H1 (cell line): Measurements from ENCODE around the gene RPS6KA5. TPM values are rescaled to one million over a fixed set of nuclear protein-coding genes. Genes with fewer than 3 reads are reported as not detected.

Experiments used
- CTCF ChIA-PET: fragments of 300-600 bp; sonication (Branson Sonifier 250); formaldehyde crosslinking; loops from one replicate; lab custom pipeline; 2021; ENCODE audit not compliant: partially characterized antibody; lab: Charles Lee
- POLR2A ChIA-PET: fragments of 300-600 bp; sonication (Branson Sonifier 250); formaldehyde crosslinking; loops from one replicate; lab custom pipeline; 2021; ENCODE audit warnings: inconsistent platforms; ENCODE audit not compliant: partially characterized antibody; lab: Charles Lee
- DNase-seq, 2 experiments: peaks; one replicate each; pipeline versions ENCODE4 v3.0.0 to v3.0.0-alpha.2; 2010 to 2022; ENCODE audit warnings: low spot score in 2 of 2, low read depth in 1 of 2, mixed read lengths in 1 of 2
- FAIRE-seq: peaks from 2 replicates; lab custom pipeline; 2011; peaks lifted over from hg19 to GRCh38; lab: Jason Lieb, UNC
- H2AFZ ChIP-seq: 2 replicates; pipeline ENCODE4 v1.8.1; 2012; ENCODE audit warnings: low read length, inconsistent platforms
- H2AK5ac ChIP-seq: 2 replicates; pipeline ENCODE4 v1.6.1; 2013; ENCODE audit warnings: low read depth, low read length
- H2BK120ac ChIP-seq: replicated peaks from 2 replicates; pipeline ENCODE3; 2013; ENCODE audit warnings: low read depth, low read length, inconsistent platforms
- H2BK12ac ChIP-seq: 2 replicates; pipeline ENCODE4 v1.6.1; 2013; ENCODE audit warnings: low read depth, low read length
- H2BK15ac ChIP-seq: 2 replicates; pipeline ENCODE4 v1.6.1; 2013; ENCODE audit warnings: low read length
- H2BK20ac ChIP-seq: 2 replicates; pipeline ENCODE4 v1.6.1; 2013; ENCODE audit warnings: low read length
- H2BK5ac ChIP-seq: 2 replicates; pipeline ENCODE4 v1.6.1; 2013; ENCODE audit warnings: low read depth, low read length
- H3K14ac ChIP-seq: 2 replicates; pipeline ENCODE4 v1.6.1; 2013; ENCODE audit warnings: inconsistent platforms; ENCODE audit not compliant: insufficient read length
- H3K18ac ChIP-seq: 2 replicates; pipeline ENCODE4 v1.6.1; 2013; ENCODE audit warnings: low read length; ENCODE audit errors: extremely low read depth
- H3K23ac ChIP-seq: 2 replicates; pipeline ENCODE4 v1.6.1; 2013; ENCODE audit warnings: inconsistent platforms; ENCODE audit not compliant: insufficient read length
- H3K23me2 ChIP-seq: 2 replicates; pipeline ENCODE4 v1.6.1; 2013; ENCODE audit warnings: low read depth, low read length
- H3K27ac ChIP-seq: 2 replicates; pipeline ENCODE4 v1.6.1; 2011; ENCODE audit warnings: low read depth, low read length, inconsistent platforms
- H3K27me3 ChIP-seq, 4 experiments: replicated peaks in 1 of 4; 1 replicate in 1 of 4; 2 replicates in 3 of 4; pipeline versions ENCODE4 v1.6.1 to v1.8.1; 2011 to 2013; ENCODE audit warnings: low read length in 3 of 4, mild to moderate bottlenecking in 3 of 4, inconsistent platforms in 2 of 4, mixed read lengths in 2 of 4, moderate library complexity in 1 of 4; ENCODE audit not compliant: control insufficient read depth in 3 of 4, insufficient read depth in 3 of 4; ENCODE audit errors: extremely low read depth in 1 of 4
- H3K36me3 ChIP-seq, 4 experiments: 2 replicates each; pipeline versions ENCODE4 v1.6.1 to v1.8.1; 2011 to 2013; ENCODE audit warnings: mild to moderate bottlenecking in 4 of 4, low read length in 3 of 4, moderate library complexity in 2 of 4, control low read depth in 1 of 4, inconsistent platforms in 1 of 4; ENCODE audit not compliant: insufficient read depth in 4 of 4, control insufficient read depth in 2 of 4
- H3K4ac ChIP-seq: replicated peaks from 2 replicates; pipeline ENCODE3; 2013; ENCODE audit warnings: low read length, low read depth, mixed read lengths, inconsistent platforms; ENCODE audit not compliant: insufficient read length
- H3K4me1 ChIP-seq, 4 experiments: replicated peaks in 1 of 4; 1 replicate in 1 of 4; 2 replicates in 3 of 4; pipeline versions ENCODE4 v1.6.1 to v1.8.1; 2011 to 2013; ENCODE audit warnings: low read length in 3 of 4, inconsistent platforms in 2 of 4, mixed read lengths in 1 of 4; ENCODE audit not compliant: insufficient read depth in 4 of 4, control insufficient read depth in 3 of 4
- H3K4me2 ChIP-seq, 2 experiments: 2 replicates each; pipeline versions ENCODE4 v1.6.1 to v1.8.1; 2011 to 2013; ENCODE audit warnings: low read depth in 2 of 2, low read length in 2 of 2, control low read depth in 1 of 2, inconsistent platforms in 1 of 2, mild to moderate bottlenecking in 1 of 2; ENCODE audit not compliant: insufficient read depth in 1 of 2
- H3K4me3 ChIP-seq, 4 experiments: fragments of 200-600, 300-600 bp in 1 of 4; sonication (generic), shearing (Covaris generic), sonication (Bioruptor Twin) in 1 of 4; 2 replicates each; pipeline versions ENCODE4 v1.5.1 to v1.8.1; 2011 to 2016; ENCODE audit warnings: low read length in 4 of 4, low read depth in 3 of 4, control low read depth in 2 of 4, inconsistent platforms in 2 of 4, mild to moderate bottlenecking in 2 of 4, mixed read lengths in 1 of 4, moderate library complexity in 1 of 4; ENCODE audit not compliant: insufficient read depth in 2 of 4; ENCODE audit errors: extremely low read depth in 1 of 4
- H3K56ac ChIP-seq: replicated peaks from 2 replicates; pipeline ENCODE3; 2013; ENCODE audit warnings: low read depth, mild to moderate bottlenecking, mixed read lengths, low read length, inconsistent platforms; ENCODE audit not compliant: insufficient read length
- H3K79me1 ChIP-seq: 2 replicates; pipeline ENCODE4 v1.6.1; 2013; ENCODE audit warnings: low read depth, low read length, control low read depth
- H3K79me2 ChIP-seq, 2 experiments: 2 replicates each; pipeline versions ENCODE4 v1.6.1 to v1.8.1; 2012 to 2013; ENCODE audit warnings: low read length in 2 of 2, mild to moderate bottlenecking in 2 of 2, inconsistent platforms in 1 of 2; ENCODE audit not compliant: insufficient read depth in 2 of 2, control insufficient read depth in 1 of 2
- H3K9ac ChIP-seq, 4 experiments: replicated peaks in 1 of 4; 1 replicate in 1 of 4; 2 replicates in 3 of 4; pipeline versions ENCODE4 v1.6.1 to v1.8.1; 2011 to 2013; ENCODE audit warnings: low read depth in 3 of 4, low read length in 3 of 4, control low read depth in 2 of 4, mild to moderate bottlenecking in 2 of 4, moderate library complexity in 2 of 4, inconsistent platforms in 1 of 4; ENCODE audit errors: extremely low read depth in 1 of 4
- H3K9me3 ChIP-seq, 2 experiments: 2 replicates each; pipeline versions ENCODE4 v1.6.1 to v1.8.1; 2012 to 2013; ENCODE audit warnings: mild to moderate bottlenecking in 2 of 2, moderate library complexity in 2 of 2, control low read depth in 1 of 2, inconsistent platforms in 1 of 2, low read depth in 1 of 2, low read length in 1 of 2, mixed read lengths in 1 of 2; ENCODE audit not compliant: insufficient read depth in 2 of 2
- H4K20me1 ChIP-seq, 2 experiments: replicated peaks in 1 of 2; 2 replicates each; pipeline versions ENCODE3 to v1.8.1; 2011 to 2013; ENCODE audit warnings: inconsistent platforms in 2 of 2, low read length in 2 of 2, mild to moderate bottlenecking in 1 of 2; ENCODE audit not compliant: insufficient read depth in 2 of 2, control insufficient read depth in 1 of 2
- H4K5ac ChIP-seq: 2 replicates; pipeline ENCODE4 v1.6.1; 2013; ENCODE audit warnings: low read length, low read depth, mixed read lengths, inconsistent platforms; ENCODE audit not compliant: insufficient read length
- H4K8ac ChIP-seq: 2 replicates; pipeline ENCODE4 v1.8.0; 2013; ENCODE audit warnings: mild to moderate bottlenecking, moderate library complexity, low read length, inconsistent platforms; ENCODE audit not compliant: insufficient read depth; ENCODE audit errors: extremely low read depth
- H4K91ac ChIP-seq: replicated peaks from 2 replicates; pipeline ENCODE3; 2013; ENCODE audit warnings: low read length, mixed read lengths, inconsistent platforms; ENCODE audit not compliant: insufficient read length
- ASH2L ChIP-seq: fragments of 200-600, 300-600 bp; sonication (generic); IDR thresholded peaks from one replicate; pipeline ENCODE4 v1.7.1; 2017; ENCODE audit warnings: low read length
- CBX8 ChIP-seq: fragments of 300-800, 300-1000 bp; sonication (generic); IDR thresholded peaks from 2 replicates; pipeline ENCODE4 v1.7.1; 2016; ENCODE audit warnings: low read depth, low read length, borderline replicate concordance
- CEBPB ChIP-seq: IDR thresholded peaks from 2 replicates; pipeline ENCODE4 v1.6.1; 2012; ENCODE audit warnings: low read depth, low read length
- EZH2 ChIP-seq: fragments of 200-600 bp; sonication (generic); IDR thresholded peaks from 2 replicates; pipeline ENCODE4 v1.7.1; 2012; ENCODE audit warnings: low read depth, mild to moderate bottlenecking, moderate library complexity, low read length, inconsistent platforms; ENCODE audit not compliant: severe bottlenecking
- JUND ChIP-seq: IDR thresholded peaks from 2 replicates; pipeline ENCODE4 v1.6.1; 2011; ENCODE audit warnings: mild to moderate bottlenecking, improper control_type of control experiment, low read length
- MAFK ChIP-seq: IDR thresholded peaks from 2 replicates; pipeline ENCODE4 v1.6.1; 2012; ENCODE audit warnings: low read depth, mild to moderate bottlenecking, improper control_type of control experiment, low read length
- POLR2A ChIP-seq, 2 experiments: IDR thresholded peaks; 1 replicate in 1 of 2; 2 replicates in 1 of 2; pipeline ENCODE4 v1.6.1; 2011; ENCODE audit warnings: low read depth in 2 of 2, low read length in 2 of 2, mild to moderate bottlenecking in 2 of 2; ENCODE audit errors: control extremely low read depth in 1 of 2
- POLR2AphosphoS5 ChIP-seq: IDR thresholded peaks from 2 replicates; pipeline ENCODE4 v1.6.1; 2011; ENCODE audit warnings: low read depth, low read length
- RBBP5 ChIP-seq: IDR thresholded peaks from 2 replicates; pipeline ENCODE4 v1.7.1; 2012; ENCODE audit warnings: low read depth, mild to moderate bottlenecking, inconsistent platforms, low read length, moderate library complexity, borderline replicate concordance
- RNF2 ChIP-seq: fragments of 200-900, 300-1000 bp; sonication (generic); IDR thresholded peaks from 2 replicates; pipeline ENCODE4 v1.7.1; 2016; ENCODE audit warnings: borderline replicate concordance, low read depth, mild to moderate bottlenecking, antibody characterized with exemption, low read length; ENCODE audit not compliant: poor library complexity, severe bottlenecking; ENCODE audit errors: missing control alignments
- RXRA ChIP-seq: IDR thresholded peaks from 2 replicates; pipeline ENCODE4 v1.6.1; 2011; ENCODE audit warnings: low read depth, mild to moderate bottlenecking, low read length, moderate library complexity; ENCODE audit not compliant: insufficient read depth
- SRF ChIP-seq: IDR thresholded peaks from 2 replicates; pipeline ENCODE4 v1.6.1; 2011; ENCODE audit warnings: mild to moderate bottlenecking, low read depth, low read length, moderate library complexity
- ZNF274 ChIP-seq: IDR thresholded peaks from 2 replicates; pipeline ENCODE4 v1.7.0; 2012; ENCODE audit warnings: low read length, borderline replicate concordance; ENCODE audit errors: extremely low read depth
- WGBS, 2 experiments: shearing (Covaris generic) in 1 of 2; methylation state at CpG; one replicate each; pipeline versions ENCODE4 v1.1.6 to v1.1.7; 2013 to 2015; ENCODE audit warnings: low lambda C conversion rate in 2 of 2, mixed read lengths in 2 of 2, inconsistent platforms in 1 of 2, low coverage in 1 of 2, missing lambda C conversion rate in 1 of 2; ENCODE audit not compliant: insufficient replicate concordance in 2 of 2, insufficient coverage in 1 of 2, insufficient read length in 1 of 2; ENCODE audit errors: extremely low coverage in 1 of 2, missing lambda C conversion rate in 1 of 2; 5-methylcytosine and 5-hydroxymethylcytosine counted together
- polyA plus RNA-seq, 7 experiments: library from polyadenylated mRNA; depleted of rRNA in 3 of 7; stranded (reverse) in 5 of 7; unstranded in 2 of 7; fragments of >200 nt in 5 of 7; fragments of 200-250 nt in 2 of 7; gene quantifications; 1 replicate in 5 of 7; 2 replicates in 1 of 7; 4 replicates in 1 of 7; pipeline versions ENCODE4 v1.2.1 to v1.2.3, GENCODE V29; 2011 to 2013; ENCODE audit warnings: missing spikeins in 2 of 7, mixed read lengths in 2 of 7
- total RNA-seq: library from RNA; stranded (reverse); fragmentation: NEBNext Ultra II Directional; extraction: Animal tissue kit (Norgen Biotek cat#: 25700); gene quantifications from 2 replicates; pipeline ENCODE4 v1.2.1, GENCODE V29; 2021
- TF ChIP-seq, protein P1 (sequence below): IDR thresholded peaks from 2 replicates; pipeline ENCODE4 v1.6.1; 2012; ENCODE audit warnings: inconsistent platforms

Gene RPS6KA5
- total and polyA plus RNA-seq, 2 of the 8 experiments (the other 6 are each of a cell fraction or from before 2014, with no cell fraction given): 0.85 to 3.1 TPM

DNA sequence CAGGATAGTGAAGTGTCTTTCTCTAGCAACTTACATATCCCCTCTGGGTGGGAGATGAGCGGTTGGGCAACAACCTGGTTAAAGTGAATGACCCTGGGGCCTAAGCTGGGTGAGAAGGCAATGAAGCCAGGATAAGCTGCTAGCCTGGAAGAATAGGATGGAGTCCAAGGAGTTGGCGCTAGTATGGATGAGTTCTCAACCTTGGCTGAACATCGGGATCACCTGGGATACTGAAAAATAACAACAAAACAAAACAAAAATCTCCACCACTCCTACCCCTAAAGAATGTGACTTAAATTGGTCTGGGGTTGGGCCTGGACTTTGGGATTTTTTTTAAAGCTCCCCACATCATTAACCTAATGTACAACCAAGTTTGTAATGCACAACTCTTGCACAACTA, 4.8 kb upstream of the RPS6KA5 start:
- Histone ChIP-seq H2BK5ac (no peak overlapping the region), H3K56ac (no peak overlapping the region), H3K79me2 (no peaks in the 10 kb centered on the region), H3K14ac (no peak overlapping the region), H3K36me3 (no peaks in the 10 kb centered on the region), H4K8ac (no peak overlapping the region), H2AK5ac (no peak overlapping the region), H3K4me3 (no peak overlapping the region), H2BK120ac (no peak overlapping the region), H4K20me1 (no peaks in the 10 kb centered on the region), H3K4me1 (no peaks in the 10 kb centered on the region), H3K4ac (no peak overlapping the region), H3K9me3 (no peaks in the 10 kb centered on the region), H4K5ac (no peak overlapping the region), H4K91ac (no peak overlapping the region), H3K27me3 (no peaks in the 10 kb centered on the region), H2BK15ac (no peak overlapping the region), H2AFZ (no peak overlapping the region), H2BK12ac (no peak overlapping the region), H3K4me2 (no peak overlapping the region), H3K23me2 (peaks cover 5% of the 10 kb centered on the region), H2BK20ac (no peak overlapping the region), H3K79me1 (no peaks in the 10 kb centered on the region), H3K23ac (no peak overlapping the region), H3K27ac (no peak overlapping the region), H3K18ac (no peak overlapping the region), H3K9ac (no peak overlapping the region)
- ChIA-PET CTCF (interaction anchor here (0.7 to 1.1 kb wide), 3 partner anchors 12 to 75 kb away, joined by 3 read pairs; no protein-coding TSS in a partner anchor), POLR2A (no interaction called here)
- DNase-seq (no peak), FAIRE-seq (no peak)
- no peak for TF ChIP-seq SRF
- no peak for TF ChIP-seq RBBP5
- TF ChIP-seq MAFK: no peak
- TF ChIP-seq POLR2AphosphoS5: no peak
- TF ChIP-seq, protein P1, sequence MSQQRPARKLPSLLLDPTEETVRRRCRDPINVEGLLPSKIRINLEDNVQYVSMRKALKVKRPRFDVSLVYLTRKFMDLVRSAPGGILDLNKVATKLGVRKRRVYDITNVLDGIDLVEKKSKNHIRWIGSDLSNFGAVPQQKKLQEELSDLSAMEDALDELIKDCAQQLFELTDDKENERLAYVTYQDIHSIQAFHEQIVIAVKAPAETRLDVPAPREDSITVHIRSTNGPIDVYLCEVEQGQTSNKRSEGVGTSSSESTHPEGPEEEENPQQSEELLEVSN: no peak
- TF ChIP-seq RNF2: no peak
- no peak for TF ChIP-seq CEBPB
- TF ChIP-seq RXRA: no peak
- TF ChIP-seq ASH2L: no peak
- no peak for TF ChIP-seq CBX8
- TF ChIP-seq EZH2: no peak
- TF ChIP-seq JUND: no peak
- no peak for TF ChIP-seq POLR2A (IDR thresholded peaks at IDR 0.05; ENCODE audit: control extremely low read depth in 1 of 2, low read depth in 2 of 2, low read length in 2 of 2)
- TF ChIP-seq ZNF274: no peak
- WGBS, 2 experiments: 86% methylated on average over 2 of the region's 3 CpGs; no CpG with 5 or more reads in 1 of the 2 experiments
